GM10266 (cell line): Measurements from ENCODE around the gene PIM3.

ENCODE experiments used
- DNase-seq: peaks from one replicate; pipeline ENCODE4 v3.0.0; 2012; ENCODE audit errors: extremely low spot score
- TF ChIP-seq, protein P1 (sequence below): IDR thresholded peaks from 2 replicates; pipeline ENCODE4 v1.5.1; 2012; ENCODE audit warnings: mild to moderate bottlenecking, low read depth; ENCODE audit not compliant: control insufficient read depth, insufficient read depth; ENCODE audit errors: missing control alignments

PIM3 gene

DNA sequence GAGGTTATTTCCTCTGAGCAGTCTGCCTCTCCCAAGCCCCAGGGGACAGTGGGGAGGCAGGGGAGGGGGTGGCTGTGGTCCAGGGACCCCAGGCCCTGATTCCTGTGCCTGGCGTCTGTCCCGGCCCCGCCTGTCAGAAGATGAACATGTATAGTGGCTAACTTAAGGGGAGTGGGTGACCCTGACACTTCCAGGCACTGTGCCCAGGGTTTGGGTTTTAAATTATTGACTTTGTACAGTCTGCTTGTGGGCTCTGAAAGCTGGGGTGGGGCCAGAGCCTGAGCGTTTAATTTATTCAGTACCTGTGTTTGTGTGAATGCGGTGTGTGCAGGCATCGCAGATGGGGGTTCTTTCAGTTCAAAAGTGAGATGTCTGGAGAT lies 3.1 kb downstream of the PIM3 start:
- no peak for DNase-seq
- TF ChIP-seq, protein P1, sequence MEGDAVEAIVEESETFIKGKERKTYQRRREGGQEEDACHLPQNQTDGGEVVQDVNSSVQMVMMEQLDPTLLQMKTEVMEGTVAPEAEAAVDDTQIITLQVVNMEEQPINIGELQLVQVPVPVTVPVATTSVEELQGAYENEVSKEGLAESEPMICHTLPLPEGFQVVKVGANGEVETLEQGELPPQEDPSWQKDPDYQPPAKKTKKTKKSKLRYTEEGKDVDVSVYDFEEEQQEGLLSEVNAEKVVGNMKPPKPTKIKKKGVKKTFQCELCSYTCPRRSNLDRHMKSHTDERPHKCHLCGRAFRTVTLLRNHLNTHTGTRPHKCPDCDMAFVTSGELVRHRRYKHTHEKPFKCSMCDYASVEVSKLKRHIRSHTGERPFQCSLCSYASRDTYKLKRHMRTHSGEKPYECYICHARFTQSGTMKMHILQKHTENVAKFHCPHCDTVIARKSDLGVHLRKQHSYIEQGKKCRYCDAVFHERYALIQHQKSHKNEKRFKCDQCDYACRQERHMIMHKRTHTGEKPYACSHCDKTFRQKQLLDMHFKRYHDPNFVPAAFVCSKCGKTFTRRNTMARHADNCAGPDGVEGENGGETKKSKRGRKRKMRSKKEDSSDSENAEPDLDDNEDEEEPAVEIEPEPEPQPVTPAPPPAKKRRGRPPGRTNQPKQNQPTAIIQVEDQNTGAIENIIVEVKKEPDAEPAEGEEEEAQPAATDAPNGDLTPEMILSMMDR: no peak

- no peak for DNase-seq
- TF ChIP-seq, protein P1: no peak
Observed at GRCh38 chr22:49964136-49965090, 3.8 kb downstream of the PIM3 start.

DNA sequence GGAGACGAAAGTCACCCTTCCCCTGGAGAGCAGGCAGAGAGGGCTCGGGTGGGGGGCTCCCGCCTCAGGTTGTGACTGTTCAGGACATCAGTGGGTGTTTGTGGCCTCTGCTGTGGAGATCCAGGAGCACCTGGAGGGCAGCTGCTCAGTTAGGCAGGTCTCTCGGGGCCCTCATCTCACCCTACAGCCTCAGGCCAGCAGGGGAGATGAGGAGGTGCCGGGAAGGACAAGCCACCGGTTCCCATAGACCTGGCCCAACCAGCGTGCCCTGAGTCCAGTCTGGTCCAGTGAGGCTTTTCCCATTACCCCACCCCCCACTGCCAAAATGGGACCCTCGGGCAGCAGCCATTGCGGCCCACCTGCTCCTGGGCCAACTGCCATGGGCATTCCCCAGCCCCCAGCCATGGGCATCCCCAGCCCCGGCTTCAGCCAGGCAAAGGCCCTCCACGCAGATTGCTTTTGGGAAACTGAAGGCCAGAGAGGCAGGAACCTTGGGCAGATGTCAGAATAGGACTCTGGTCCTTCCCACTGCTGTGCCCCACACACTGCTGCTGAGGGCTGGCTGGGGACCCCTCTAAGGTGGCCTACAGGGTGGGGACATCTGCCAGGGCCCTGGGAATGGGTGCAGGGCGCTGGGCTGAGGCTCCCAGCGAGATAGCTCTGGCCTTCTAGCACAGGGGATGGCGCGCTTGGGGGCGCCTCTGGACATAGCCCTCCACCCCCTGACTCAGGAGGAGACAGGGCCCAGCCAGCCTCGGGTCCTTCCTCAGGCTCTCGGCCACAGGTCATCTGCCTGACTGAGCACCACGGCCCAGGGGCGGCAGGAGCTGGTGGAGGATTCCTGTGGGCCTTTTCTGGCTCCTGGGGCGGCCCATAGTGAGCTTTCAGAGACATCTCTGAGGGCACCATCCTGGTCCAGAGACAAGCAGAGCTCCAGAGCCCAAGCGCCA lies 4.8 kb downstream of the PIM3 start:
- TF ChIP-seq, protein P1: no peak
- no peak for DNase-seq

- no peak for DNase-seq
- TF ChIP-seq, protein P1: no peak
Observed at GRCh38 chr22:49966041-49966773, 5.6 kb downstream of the PIM3 start.

DNA sequence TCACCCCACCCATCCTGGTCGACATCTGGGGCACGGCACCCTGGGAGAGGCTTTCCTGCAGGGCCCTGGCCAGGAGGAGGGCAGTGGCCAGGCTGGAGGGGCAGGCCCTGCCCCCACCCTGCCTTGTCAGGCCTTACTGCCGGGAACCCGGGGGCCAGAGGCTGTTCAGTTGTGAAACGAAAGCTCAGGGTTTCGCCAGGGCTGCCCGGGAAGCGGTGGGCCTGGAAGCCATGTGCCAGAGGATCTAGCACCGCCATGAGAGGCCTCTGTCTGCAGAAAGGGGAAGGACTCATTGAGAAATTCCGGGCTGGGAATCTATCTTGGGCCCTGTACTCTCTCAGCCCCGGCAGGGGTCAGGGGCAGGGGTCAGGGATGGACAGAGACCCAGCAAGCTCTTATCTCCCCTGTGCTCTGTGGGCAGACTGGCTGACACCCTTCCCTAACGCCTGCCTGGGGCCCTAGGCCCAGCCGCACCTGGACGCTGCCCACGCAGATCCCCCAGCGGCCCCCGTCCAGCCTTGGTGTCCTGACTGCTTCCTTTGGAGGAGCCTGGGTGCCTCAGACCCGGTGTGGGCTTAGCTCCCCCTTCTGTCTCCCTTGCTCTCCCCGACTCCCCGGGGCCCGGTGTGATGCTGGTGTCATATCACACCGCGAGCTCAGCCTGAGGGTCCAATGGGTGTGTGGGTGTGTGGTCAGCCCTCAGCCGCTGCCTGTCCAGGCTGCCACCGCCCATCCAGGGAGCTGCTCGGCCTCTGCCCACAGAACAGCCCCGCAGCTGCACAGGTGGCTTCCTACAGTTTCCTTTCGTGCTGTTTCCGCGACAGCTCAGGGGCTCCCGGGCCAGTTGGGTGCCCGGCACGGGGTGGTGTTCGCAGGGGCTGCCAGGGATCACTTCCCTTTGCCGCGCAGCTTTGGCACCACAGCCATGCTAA lies 6.5 kb downstream of the PIM3 start:
- DNase-seq: no peak
- TF ChIP-seq, protein P1: peak; percentile 20

DNA sequence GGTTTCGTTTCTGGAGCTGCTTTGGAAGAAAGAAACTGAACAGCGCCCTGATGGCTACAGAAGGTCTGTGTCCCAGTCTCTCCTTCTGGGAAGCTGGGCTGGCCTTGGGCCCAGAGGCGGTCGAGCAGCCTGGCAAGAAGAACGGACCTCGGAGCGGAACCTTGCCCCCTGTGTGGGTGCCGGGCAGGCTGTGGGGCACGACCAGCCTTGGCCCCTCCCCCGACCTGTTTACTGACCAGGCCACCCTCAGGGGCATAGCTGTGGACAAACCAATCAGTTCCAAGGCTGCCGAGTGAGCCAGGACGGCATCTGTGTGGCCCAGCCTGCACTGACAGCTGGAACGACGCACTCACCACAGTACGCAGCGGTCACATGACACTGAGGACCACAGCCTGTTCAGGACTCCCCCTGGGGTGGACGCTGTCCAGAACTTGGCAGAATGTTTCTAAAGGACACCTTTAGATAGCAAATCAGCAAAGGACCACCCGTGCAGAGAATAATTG lies 7.2 kb downstream of the PIM3 start:
- DNase-seq: no peak
- TF ChIP-seq, protein P1: no peak
